GM12878 (cell line): ENCODE data around the gene CCNJL.

Source experiments
- ETV6 ChIP-seq, 2 experiments: fragments of 450-650 bp in 1 of 2; IDR thresholded peaks in 1 of 2; conservative IDR thresholded peaks in 1 of 2; 2 replicates each; pipeline ENCODE4 v1.6.1; 2014; ENCODE audit warnings: antibody characterized with exemption in 1 of 2, borderline replicate concordance in 1 of 2, low read depth in 1 of 2, mild to moderate bottlenecking in 1 of 2, moderate library complexity in 1 of 2
- HCFC1 ChIP-seq: fragments of 150-350 bp; IDR thresholded peaks from 2 replicates; pipeline ENCODE4 v1.6.1; 2014; ENCODE audit warnings: low read length
- HDAC2 ChIP-seq: fragments of 200-600 bp; sonication (generic); IDR thresholded peaks from 2 replicates; pipeline ENCODE4 v1.6.1; 2017
- JUND ChIP-seq: IDR thresholded peaks from 2 replicates; pipeline ENCODE4 v1.6.1; 2012; ENCODE audit warnings: low read depth, mild to moderate bottlenecking, low read length, improper control_type of control experiment, moderate library complexity
- LARP7 ChIP-seq: fragments of 450-650 bp; IDR thresholded peaks from 2 replicates; pipeline ENCODE4 v1.6.1; 2017; ENCODE audit warnings: mild to moderate bottlenecking
- POLR2A ChIP-seq: IDR thresholded peaks from 2 replicates; pipeline ENCODE4 v1.6.1; 2011; ENCODE audit warnings: low read depth, mild to moderate bottlenecking, low read length
- POLR2AphosphoS5 ChIP-seq: IDR thresholded peaks from 2 replicates; pipeline ENCODE4 v1.6.1; 2011; ENCODE audit warnings: mild to moderate bottlenecking, low read length, inconsistent platforms
- SMARCA5 ChIP-seq: fragments of 450-650 bp; IDR thresholded peaks from 2 replicates; pipeline ENCODE4 v1.6.1; 2017; ENCODE audit warnings: mild to moderate bottlenecking
- TF ChIP-seq, protein P1 (sequence below): IDR thresholded peaks from 2 replicates; pipeline ENCODE4 v1.6.1; 2012; ENCODE audit warnings: low read length, inconsistent platforms
- TF ChIP-seq, protein P2 (sequence below), 3 experiments: IDR thresholded peaks in 2 of 3; conservative IDR thresholded peaks in 1 of 3; 2 replicates each; pipeline ENCODE4 v1.5.1; 2011; ENCODE audit warnings: low read depth in 3 of 3, low read length in 3 of 3, mild to moderate bottlenecking in 3 of 3, control low read depth in 2 of 3, moderate library complexity in 2 of 3, inconsistent platforms in 1 of 3, mixed read lengths in 1 of 3; ENCODE audit not compliant: control insufficient read depth in 2 of 3, insufficient read depth in 1 of 3; ENCODE audit errors: extremely low read depth in 1 of 3

DNA sequence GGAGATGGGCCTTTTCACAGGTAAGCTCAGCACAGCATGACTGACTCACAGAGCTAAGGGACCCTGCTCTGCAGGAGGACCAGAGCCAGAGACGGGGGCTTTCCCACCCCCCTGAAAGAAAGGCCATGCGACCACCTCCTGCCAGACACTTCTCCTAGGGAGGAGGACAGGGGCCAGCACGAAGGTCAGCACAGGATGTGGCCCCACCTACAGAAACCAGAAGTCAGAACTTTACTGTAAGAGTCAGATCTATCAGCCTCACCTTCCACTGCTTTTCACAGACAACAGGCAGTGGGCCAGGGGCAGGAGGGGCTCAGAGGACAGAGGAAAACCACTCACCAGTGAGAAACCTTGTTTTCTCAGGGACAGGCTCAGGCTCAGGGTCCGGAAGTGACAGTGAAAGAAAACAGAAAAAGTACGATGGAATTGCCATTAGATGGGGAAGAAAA, 37.9 kb downstream of the CCNJL start:
- TF ChIP-seq ETV6 (conservative IDR thresholded peaks at IDR 0.05 in 1 of 2, IDR thresholded peaks at IDR 0.05 in 1 of 2; ENCODE audit: borderline replicate concordance in 1 of 2, low read depth in 1 of 2) (no peak), HCFC1 (no peak), SMARCA5 (no peak), JUND (no peak), HDAC2 (no peak), POLR2AphosphoS5 (no peak), LARP7 (no peak), POLR2A (no peak)
- TF ChIP-seq, protein P1, sequence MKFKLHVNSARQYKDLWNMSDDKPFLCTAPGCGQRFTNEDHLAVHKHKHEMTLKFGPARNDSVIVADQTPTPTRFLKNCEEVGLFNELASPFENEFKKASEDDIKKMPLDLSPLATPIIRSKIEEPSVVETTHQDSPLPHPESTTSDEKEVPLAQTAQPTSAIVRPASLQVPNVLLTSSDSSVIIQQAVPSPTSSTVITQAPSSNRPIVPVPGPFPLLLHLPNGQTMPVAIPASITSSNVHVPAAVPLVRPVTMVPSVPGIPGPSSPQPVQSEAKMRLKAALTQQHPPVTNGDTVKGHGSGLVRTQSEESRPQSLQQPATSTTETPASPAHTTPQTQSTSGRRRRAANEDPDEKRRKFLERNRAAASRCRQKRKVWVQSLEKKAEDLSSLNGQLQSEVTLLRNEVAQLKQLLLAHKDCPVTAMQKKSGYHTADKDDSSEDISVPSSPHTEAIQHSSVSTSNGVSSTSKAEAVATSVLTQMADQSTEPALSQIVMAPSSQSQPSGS = no peak
- TF ChIP-seq, protein P2, sequence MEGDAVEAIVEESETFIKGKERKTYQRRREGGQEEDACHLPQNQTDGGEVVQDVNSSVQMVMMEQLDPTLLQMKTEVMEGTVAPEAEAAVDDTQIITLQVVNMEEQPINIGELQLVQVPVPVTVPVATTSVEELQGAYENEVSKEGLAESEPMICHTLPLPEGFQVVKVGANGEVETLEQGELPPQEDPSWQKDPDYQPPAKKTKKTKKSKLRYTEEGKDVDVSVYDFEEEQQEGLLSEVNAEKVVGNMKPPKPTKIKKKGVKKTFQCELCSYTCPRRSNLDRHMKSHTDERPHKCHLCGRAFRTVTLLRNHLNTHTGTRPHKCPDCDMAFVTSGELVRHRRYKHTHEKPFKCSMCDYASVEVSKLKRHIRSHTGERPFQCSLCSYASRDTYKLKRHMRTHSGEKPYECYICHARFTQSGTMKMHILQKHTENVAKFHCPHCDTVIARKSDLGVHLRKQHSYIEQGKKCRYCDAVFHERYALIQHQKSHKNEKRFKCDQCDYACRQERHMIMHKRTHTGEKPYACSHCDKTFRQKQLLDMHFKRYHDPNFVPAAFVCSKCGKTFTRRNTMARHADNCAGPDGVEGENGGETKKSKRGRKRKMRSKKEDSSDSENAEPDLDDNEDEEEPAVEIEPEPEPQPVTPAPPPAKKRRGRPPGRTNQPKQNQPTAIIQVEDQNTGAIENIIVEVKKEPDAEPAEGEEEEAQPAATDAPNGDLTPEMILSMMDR (IDR thresholded peaks at IDR 0.05 in 2 of 3, conservative IDR thresholded peaks at IDR 0.05 in 1 of 3; ENCODE audit: control insufficient read depth in 2 of 3, extremely low read depth in 1 of 3, insufficient read depth in 1 of 3, low read depth in 3 of 3, low read length in 3 of 3) = no peak
